ENCODE data around the gene LRRC3B.

The LRRC3B gene

GRCh38 chr3:26699553-26699952 lies 77.0 kb downstream of the LRRC3B start:
- DNase-seq (ENCODE audit: low read depth) = no peak
- TF ChIP-seq CTCF (IDR thresholded peaks at IDR 0.05; ENCODE audit: low read length, missing control alignments) = no peak
- no peak overlapping the region for H3K4me3 ChIP-seq (replicated peaks; ENCODE audit: low read depth, low read length)

GRCh38 chr3:26703519-26703918 lies 80.9 kb downstream of the LRRC3B start:
- DNase-seq (ENCODE audit: low read depth) = no peak
- no peak for TF ChIP-seq CTCF (IDR thresholded peaks at IDR 0.05; ENCODE audit: low read length, missing control alignments)
- no peak overlapping the region for H3K4me3 ChIP-seq (replicated peaks; ENCODE audit: low read depth, low read length)

- TF ChIP-seq CTCF (IDR thresholded peaks at IDR 0.05; ENCODE audit: low read length, missing control alignments) = no peak
- DNase-seq (ENCODE audit: low read depth) = no peak
- no peak overlapping the region for H3K4me3 ChIP-seq (replicated peaks; ENCODE audit: low read depth, low read length)
Measured at GRCh38 chr3:26704736-26705135, 82.2 kb downstream of the LRRC3B start.

DNA sequence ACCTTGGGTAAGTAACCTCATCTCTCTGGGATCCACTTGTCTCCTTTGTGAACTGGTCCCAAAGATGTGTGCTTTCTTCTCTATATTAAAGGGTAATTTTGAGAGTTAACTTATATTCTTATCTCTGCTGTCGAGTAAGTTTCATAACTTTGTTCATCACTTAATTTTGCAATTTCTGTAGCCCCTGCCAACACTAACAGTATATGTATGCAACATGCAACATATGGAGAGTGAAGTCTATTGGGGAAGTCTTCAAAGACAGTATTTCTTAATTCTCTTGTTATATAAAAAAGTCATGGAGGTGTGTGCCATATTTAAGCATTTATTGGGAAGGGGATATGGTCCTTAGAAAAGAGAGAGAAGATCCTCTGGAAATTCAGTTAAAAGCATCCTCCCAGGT lies 85.9 kb downstream of the LRRC3B start:
- DNase-seq (ENCODE audit: low read depth) = no peak
- no peak for TF ChIP-seq CTCF (IDR thresholded peaks at IDR 0.05; ENCODE audit: low read length, missing control alignments)

DNA sequence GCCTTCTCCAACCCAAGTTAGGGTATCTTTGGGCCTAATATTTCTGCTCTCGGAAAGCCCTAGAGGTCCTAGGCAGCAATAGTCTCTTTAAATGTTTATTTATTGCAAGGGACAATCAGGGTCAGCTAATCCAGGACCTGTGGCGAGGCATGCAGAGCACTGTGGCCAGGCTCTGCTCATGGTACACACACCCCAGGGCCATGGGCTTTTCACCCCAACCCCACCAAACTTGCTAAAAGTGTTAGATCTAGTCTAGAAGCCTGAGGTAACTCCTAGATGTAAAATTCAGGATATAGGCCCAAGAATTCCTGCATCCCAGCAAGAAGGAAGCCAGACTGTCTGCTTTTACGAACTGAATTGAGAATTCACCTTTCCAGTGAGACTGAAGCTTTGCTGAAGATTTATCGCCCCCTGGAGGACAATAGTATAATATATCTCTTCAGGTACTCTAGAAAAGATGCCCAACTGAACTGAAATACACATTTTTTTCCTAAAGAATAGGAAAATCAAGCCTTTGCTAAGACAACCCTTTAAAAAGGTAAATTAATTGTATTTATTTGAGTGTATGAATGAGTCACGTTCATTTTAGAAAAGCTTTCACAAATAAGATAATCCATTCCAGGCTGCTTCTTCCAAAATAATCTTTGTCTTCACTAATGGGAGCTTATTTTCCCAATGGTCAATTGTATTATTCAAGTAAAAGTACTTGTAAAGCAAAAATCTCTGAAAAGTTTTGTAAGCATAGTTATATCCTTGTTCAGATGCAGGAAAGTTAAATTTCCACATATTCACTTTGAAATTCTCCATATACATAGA lies 89.8 kb downstream of the LRRC3B start:
- TF ChIP-seq CTCF (IDR thresholded peaks at IDR 0.05; ENCODE audit: low read length, missing control alignments) = peak; percentile 39
- peak; percentile 23 for DNase-seq (ENCODE audit: low read depth)
- no peak overlapping the region for H3K4me3 ChIP-seq (replicated peaks; ENCODE audit: low read depth, low read length)

More for the DNA sequence above, 85.9 kb downstream of the LRRC3B start:
- H3K4me3 ChIP-seq (replicated peaks; ENCODE audit: low read depth, low read length) = no peak overlapping the region

DNA sequence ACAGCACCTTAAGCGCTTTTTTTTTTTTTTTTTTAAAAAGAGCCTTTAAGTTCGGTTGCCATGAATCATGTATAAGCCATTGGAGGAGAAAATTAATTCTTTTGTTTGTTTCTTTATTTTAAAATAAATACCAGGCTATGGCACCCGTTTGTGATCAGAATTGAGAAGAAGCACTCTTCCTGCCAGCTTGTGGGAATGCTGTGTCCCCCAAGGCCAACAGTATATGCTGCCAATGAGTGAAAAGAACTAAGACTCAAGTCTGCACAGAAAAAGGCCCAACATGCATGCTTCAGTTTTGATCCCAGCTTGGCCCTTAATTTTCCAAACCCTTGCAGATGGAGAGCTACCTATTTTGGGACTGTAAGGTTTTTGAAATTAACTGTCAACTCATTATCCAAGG lies 90.5 kb downstream of the LRRC3B start:
- no peak for TF ChIP-seq CTCF (IDR thresholded peaks at IDR 0.05; ENCODE audit: low read length, missing control alignments)
- no peak overlapping the region for H3K4me3 ChIP-seq (replicated peaks; ENCODE audit: low read depth, low read length)
- DNase-seq (ENCODE audit: low read depth) = no peak

DNA sequence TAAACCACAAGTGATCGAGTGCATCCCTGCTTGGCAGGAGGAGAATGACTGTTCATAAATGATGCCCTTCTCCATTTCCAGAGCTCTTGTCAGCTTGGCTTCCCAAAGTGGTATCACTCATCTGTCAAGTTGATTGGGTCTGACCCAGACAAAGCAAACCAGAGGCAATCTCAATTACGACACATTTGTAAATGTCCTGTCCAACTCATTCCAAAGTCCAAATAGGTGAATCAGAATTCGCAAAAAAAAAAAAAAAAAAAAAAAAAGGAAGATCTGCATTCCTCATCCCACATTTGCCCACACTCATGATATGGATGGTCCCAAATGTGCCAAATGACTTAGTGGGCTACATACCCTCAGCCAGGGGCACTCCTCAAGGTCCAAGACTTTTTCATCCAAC lies 91.9 kb downstream of the LRRC3B start:
- DNase-seq (ENCODE audit: low read depth) = no peak
- no peak overlapping the region for H3K4me3 ChIP-seq (replicated peaks; ENCODE audit: low read depth, low read length)
- TF ChIP-seq CTCF (IDR thresholded peaks at IDR 0.05; ENCODE audit: low read length, missing control alignments) = no peak
